Peyer's patch (tissue), 4 donors: ENCODE measurements around the gene CADPS.

Source experiments
- CTCF ChIP-seq, 6 experiments: fragments of 450-650 bp in 4 of 6; fragments of 200-600 bp in 2 of 6; sonication (generic) in 1 of 6; IDR thresholded peaks; one replicate each; pipeline ENCODE4 v1.5.1; 2017 to 2019; ENCODE audit warnings: antibody characterized with exemption in 6 of 6, mild to moderate bottlenecking in 3 of 6, moderate library complexity in 1 of 6
- POLR2A ChIP-seq, 2 donors: fragments of 450-650 bp; IDR thresholded peaks; one replicate each; pipeline ENCODE4 v1.5.1; 2017; ENCODE audit warnings: antibody characterized with exemption in 2 of 2, mild to moderate bottlenecking in 2 of 2, moderate library complexity in 2 of 2

- no peak for TF ChIP-seq CTCF (IDR thresholded peaks at IDR 0.05)
- no peak for TF ChIP-seq POLR2A (IDR thresholded peaks at IDR 0.05)
Measured at GRCh38 chr3:62798000-62798399, 77.2 kb downstream of the CADPS start.
